ENCODE data around the gene IGSF1. TPM values are rescaled to one million over a fixed set of nuclear protein-coding genes. Genes with fewer than 3 reads are reported as not detected.

The IGSF1 gene, protein sequence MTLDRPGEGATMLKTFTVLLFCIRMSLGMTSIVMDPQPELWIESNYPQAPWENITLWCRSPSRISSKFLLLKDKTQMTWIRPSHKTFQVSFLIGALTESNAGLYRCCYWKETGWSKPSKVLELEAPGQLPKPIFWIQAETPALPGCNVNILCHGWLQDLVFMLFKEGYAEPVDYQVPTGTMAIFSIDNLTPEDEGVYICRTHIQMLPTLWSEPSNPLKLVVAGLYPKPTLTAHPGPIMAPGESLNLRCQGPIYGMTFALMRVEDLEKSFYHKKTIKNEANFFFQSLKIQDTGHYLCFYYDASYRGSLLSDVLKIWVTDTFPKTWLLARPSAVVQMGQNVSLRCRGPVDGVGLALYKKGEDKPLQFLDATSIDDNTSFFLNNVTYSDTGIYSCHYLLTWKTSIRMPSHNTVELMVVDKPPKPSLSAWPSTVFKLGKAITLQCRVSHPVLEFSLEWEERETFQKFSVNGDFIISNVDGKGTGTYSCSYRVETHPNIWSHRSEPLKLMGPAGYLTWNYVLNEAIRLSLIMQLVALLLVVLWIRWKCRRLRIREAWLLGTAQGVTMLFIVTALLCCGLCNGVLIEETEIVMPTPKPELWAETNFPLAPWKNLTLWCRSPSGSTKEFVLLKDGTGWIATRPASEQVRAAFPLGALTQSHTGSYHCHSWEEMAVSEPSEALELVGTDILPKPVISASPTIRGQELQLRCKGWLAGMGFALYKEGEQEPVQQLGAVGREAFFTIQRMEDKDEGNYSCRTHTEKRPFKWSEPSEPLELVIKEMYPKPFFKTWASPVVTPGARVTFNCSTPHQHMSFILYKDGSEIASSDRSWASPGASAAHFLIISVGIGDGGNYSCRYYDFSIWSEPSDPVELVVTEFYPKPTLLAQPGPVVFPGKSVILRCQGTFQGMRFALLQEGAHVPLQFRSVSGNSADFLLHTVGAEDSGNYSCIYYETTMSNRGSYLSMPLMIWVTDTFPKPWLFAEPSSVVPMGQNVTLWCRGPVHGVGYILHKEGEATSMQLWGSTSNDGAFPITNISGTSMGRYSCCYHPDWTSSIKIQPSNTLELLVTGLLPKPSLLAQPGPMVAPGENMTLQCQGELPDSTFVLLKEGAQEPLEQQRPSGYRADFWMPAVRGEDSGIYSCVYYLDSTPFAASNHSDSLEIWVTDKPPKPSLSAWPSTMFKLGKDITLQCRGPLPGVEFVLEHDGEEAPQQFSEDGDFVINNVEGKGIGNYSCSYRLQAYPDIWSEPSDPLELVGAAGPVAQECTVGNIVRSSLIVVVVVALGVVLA (N-terminal part only)
- total RNA-seq (2021), result 0.23 and 0.48 TPM in 2 replicates
- Bru-seq, nascent RNA, result percentile 37 among the genes with signal in this experiment
- BruChase-seq, experiment 1, labeled RNA remaining after a 2-hour chase, result percentile 43 among the genes with signal in this experiment
- percentile 27 among the genes with signal in this experiment for BruChase-seq, experiment 2, labeled RNA remaining after a 6-hour chase
- long read RNA-seq, partial matches to known transcripts, result 2 of 2 reads
- long read RNA-seq, other reads (novel, unspliced or antisense), result 0 of 2 reads

- no peaks in the 10 kb centered on the region for H3K9me2 ChIP-seq (ENCODE audit: insufficient read depth)
- TF ChIP-seq CTCF (conservative IDR thresholded peaks at IDR 0.05) (no peak), EZH2 (IDR thresholded peaks at IDR 0.05; ENCODE audit: low read depth) (no peak)
- H3K36me3 ChIP-seq (ENCODE audit: low read depth), result no peaks in the 10 kb centered on the region
- peaks cover 4% of the 10 kb centered on the region; the same call in 1 of the 2 replicates for H3K27me3 ChIP-seq (ENCODE audit: insufficient read depth, low read depth)
- no peaks in the 10 kb centered on the region for H3K9me3 ChIP-seq (ENCODE audit: insufficient read depth, low read depth)
- no peaks in the 10 kb centered on the region for H3K79me2 ChIP-seq (ENCODE audit: low read depth)
- intact Hi-C loops (cut with micrococcal nuclease; ENCODE audit: unreplicated experiment), result no loop called here
- ChIA-PET CTCF (no interaction called here), POLR2A (ENCODE audit: unreplicated experiment) (no interaction called here)
- BruUV-seq (replicated peaks), result no TSS peak
- H3K27ac ChIP-seq, result no peak within 1 kb of the TSS
- H4K20me1 ChIP-seq (ENCODE audit: insufficient read depth), result no peaks in the 10 kb centered on the region
- H3K4me1 ChIP-seq (replicated peaks; ENCODE audit: insufficient read depth), result no peaks in the 10 kb centered on the region
- H3K4me2 ChIP-seq, result peak within 1 kb of the TSS; percentile 22; the same call in 1 of the 2 replicates
- H2AFZ ChIP-seq, result 0 out of 2 replicates have a peak within 1 kb of the TSS, but pooled peaks have one; percentile 16
- H3F3A ChIP-seq (ENCODE audit: insufficient read depth, low read depth), result no peaks in the 10 kb centered on the region
- H3K4me3 ChIP-seq, result no peak within 1 kb of the TSS
- no peak for DNase-seq
Observed at GRCh38 chrX:131288738-131289511, at the start of gene IGSF1. IGSF1 (minus strand) TSS chrX:131289306; CDS start chrX:131286674, 2,632 bp downstream.

DNA sequence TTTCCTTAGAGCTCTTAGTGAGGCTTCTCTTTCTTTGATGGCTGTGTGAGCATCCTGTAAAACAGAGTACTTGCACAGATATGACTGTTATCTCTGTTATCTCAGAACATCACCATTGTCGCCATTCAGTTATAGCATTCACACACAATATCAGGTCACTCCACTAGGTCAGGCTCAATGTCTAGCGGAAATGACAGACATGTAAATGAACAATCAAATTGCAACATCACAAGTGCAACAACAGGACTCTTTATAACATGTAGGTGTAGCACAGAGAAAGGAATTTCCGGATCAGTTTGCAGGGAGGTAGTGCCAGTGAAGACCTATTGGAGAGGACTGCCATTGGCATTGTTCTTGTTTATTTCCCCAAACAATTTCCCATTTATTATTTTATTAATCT is 43.2 kb upstream of the IGSF1 start:
- no peaks in the 10 kb centered on the region for H3K9me3 ChIP-seq (ENCODE audit: insufficient read depth, low read depth)
- ChIA-PET POLR2A (ENCODE audit: unreplicated experiment) (interaction anchor here (0.6 kb wide), 1 partner anchor 989 kb away, joined by 5 read pairs; no protein-coding TSS in a partner anchor), CTCF (no interaction called here)
- H3K36me3 ChIP-seq (ENCODE audit: low read depth), result no peaks in the 10 kb centered on the region
- no peak overlapping the region for H3K27ac ChIP-seq
- H3F3A ChIP-seq (ENCODE audit: insufficient read depth, low read depth), result no peaks in the 10 kb centered on the region
- H3K79me2 ChIP-seq (ENCODE audit: low read depth), result no peaks in the 10 kb centered on the region
- no peak overlapping the region for H2AFZ ChIP-seq
- no peaks in the 10 kb centered on the region for H3K4me1 ChIP-seq (replicated peaks; ENCODE audit: insufficient read depth)
- TF ChIP-seq EZH2 (IDR thresholded peaks at IDR 0.05; ENCODE audit: low read depth), result no peak
- H4K20me1 ChIP-seq (ENCODE audit: insufficient read depth), result no peaks in the 10 kb centered on the region
- H3K4me2 ChIP-seq, result no peak overlapping the region
- intact Hi-C loops (cut with micrococcal nuclease; ENCODE audit: unreplicated experiment), result no loop called here
- no peaks in the 10 kb centered on the region for H3K27me3 ChIP-seq (ENCODE audit: insufficient read depth, low read depth)
- H3K9me2 ChIP-seq (ENCODE audit: insufficient read depth), result no peaks in the 10 kb centered on the region
- no peak overlapping the region for H3K4me3 ChIP-seq
- no TSS peak for BruUV-seq (replicated peaks)
- no peak for DNase-seq

DNA sequence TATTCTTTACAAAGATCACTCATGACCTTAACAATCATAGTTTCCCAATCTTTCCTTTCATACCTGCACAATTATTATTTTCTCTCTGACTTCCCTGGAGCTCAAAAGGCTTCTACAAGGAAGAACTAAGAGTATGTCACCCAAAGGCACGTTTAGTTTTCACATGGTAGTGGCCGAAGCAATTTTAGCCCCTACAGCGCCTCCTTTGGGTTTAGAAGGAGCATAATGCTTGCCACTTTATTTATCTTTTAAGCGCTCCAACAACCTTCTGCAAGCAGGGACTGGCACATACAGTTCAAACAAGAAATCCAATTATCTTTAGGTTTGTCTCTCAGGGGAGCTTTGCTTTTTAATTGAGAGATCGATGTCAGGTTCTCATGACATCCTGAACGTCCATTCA is 42.0 kb upstream of the IGSF1 start:
- H3K4me3 ChIP-seq, result no peak overlapping the region
- H3F3A ChIP-seq (ENCODE audit: insufficient read depth, low read depth), result no peaks in the 10 kb centered on the region
- intact Hi-C loops (cut with micrococcal nuclease; ENCODE audit: unreplicated experiment), result no loop called here
- no peaks in the 10 kb centered on the region for H3K27me3 ChIP-seq (ENCODE audit: insufficient read depth, low read depth)
- H4K20me1 ChIP-seq (ENCODE audit: insufficient read depth), result no peaks in the 10 kb centered on the region
- H3K9me2 ChIP-seq (ENCODE audit: insufficient read depth), result no peaks in the 10 kb centered on the region
- H3K79me2 ChIP-seq (ENCODE audit: low read depth), result no peaks in the 10 kb centered on the region
- no peaks in the 10 kb centered on the region for H3K36me3 ChIP-seq (ENCODE audit: low read depth)
- no peak for TF ChIP-seq EZH2 (IDR thresholded peaks at IDR 0.05; ENCODE audit: low read depth)
- no peak for TF ChIP-seq CTCF (conservative IDR thresholded peaks at IDR 0.05)
- POLR2A ChIA-PET (ENCODE audit: unreplicated experiment), result interaction anchor here (0.7 kb wide), 1 partner anchor 24 kb away, joined by 3 read pairs; no protein-coding TSS in a partner anchor
- CTCF ChIA-PET, result no interaction called here
- H3K4me1 ChIP-seq (replicated peaks; ENCODE audit: insufficient read depth), result no peaks in the 10 kb centered on the region
- H2AFZ ChIP-seq, result no peak overlapping the region
- H3K9me3 ChIP-seq (ENCODE audit: insufficient read depth, low read depth), result no peaks in the 10 kb centered on the region
- no peak for DNase-seq
- H3K4me2 ChIP-seq, result no peak overlapping the region
- no TSS peak for BruUV-seq (replicated peaks)
- no peak overlapping the region for H3K27ac ChIP-seq

Measured in PC-9 (cell line).